Frontal cortex (tissue), 4 donors: Measurements from ENCODE around the gene ZMAT5. TPM values are rescaled to one million over a fixed set of nuclear protein-coding genes. Genes with fewer than 3 reads are reported as not detected.

Experiments
- DNase-seq, 2 donors: peaks; one replicate each; pipeline ENCODE4 v3.0.0; 2012; ENCODE audit warnings: low spot score in 2 of 2
- FAIRE-seq: peaks from 2 replicates; lab custom pipeline; 2012; peaks lifted over from hg19 to GRCh38; lab: Jason Lieb, UNC
- total RNA-seq: library from RNA; depleted of rRNA; stranded (reverse); fragments of >200 nt; gene quantifications from one replicate; pipeline ENCODE4 v1.2.3, GENCODE V29; 2014
- donor health status: control.
- donor health status: control.
- donor health status: control.

The ZMAT5 gene
- total RNA-seq, 1 donor from 2014 or later, result 13.9 TPM

GRCh38 chr22:29735416-29735815, 31.4 kb downstream of the ZMAT5 start:
- FAIRE-seq, result no peak
- no peak for DNase-seq

DNA sequence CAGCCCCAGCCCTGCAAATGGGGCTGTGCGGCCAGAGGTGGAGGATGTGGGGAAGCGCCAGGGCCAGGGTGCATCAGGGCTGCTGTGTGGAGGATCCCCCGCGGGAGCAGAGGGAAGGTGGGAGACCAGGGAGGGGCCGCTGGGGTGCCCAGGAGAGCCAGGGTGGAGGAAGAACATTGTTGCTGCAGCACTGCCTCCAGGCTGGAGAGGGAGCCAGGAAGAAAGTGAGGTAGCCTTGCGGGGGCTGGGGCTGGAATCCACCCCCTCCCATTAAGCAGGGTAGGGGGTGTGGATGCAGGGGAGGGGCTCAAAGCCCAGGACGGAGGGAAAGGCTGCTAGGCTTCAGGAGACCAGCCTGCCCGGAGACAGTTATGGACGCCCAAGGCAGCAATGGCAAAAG, 32.0 kb downstream of the ZMAT5 start:
- no peak for FAIRE-seq
- DNase-seq, result no peak

- FAIRE-seq, result no peak
These were observed 32.4 kb downstream of the ZMAT5 start for GRCh38 chr22:29734406-29734805.

GRCh38 chr22:29733362-29734201, 33.2 kb downstream of the ZMAT5 start:
- DNase-seq (no peak), FAIRE-seq (no peak)

More at GRCh38 chr22:29734406-29734805, 32.4 kb downstream of the ZMAT5 start:
- DNase-seq, result no peak

DNA sequence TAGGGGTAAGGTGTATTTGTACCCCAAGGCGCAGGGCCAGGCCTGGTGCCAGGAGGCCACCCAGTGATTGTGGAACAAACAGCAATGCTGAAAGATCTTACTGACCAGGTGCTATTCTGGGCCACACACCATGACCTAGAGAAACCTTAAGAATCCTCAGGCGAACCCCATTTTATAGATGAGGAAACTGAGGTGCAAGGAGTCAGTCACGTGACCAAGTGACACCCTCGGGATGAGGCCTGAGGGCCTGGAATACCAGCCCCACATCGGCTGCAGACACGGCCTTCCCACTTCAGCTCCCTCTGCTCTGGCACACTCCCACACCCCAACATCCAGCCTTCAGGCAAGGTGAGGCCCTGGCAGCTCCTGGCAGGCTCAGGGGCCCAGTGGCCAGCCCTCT, 33.9 kb downstream of the ZMAT5 start:
- FAIRE-seq, result no peak
- no peak for DNase-seq

- DNase-seq (no peak), FAIRE-seq (no peak)
These were observed 35.6 kb downstream of the ZMAT5 start for GRCh38 chr22:29731058-29731850.

GRCh38 chr22:29729161-29729560, 37.6 kb downstream of the ZMAT5 start:
- DNase-seq (no peak), FAIRE-seq (no peak)

- DNase-seq, result peak in 1 of 2 donors; percentile 79
- FAIRE-seq, result no peak
These were observed 39.7 kb downstream of the ZMAT5 start for GRCh38 chr22:29727131-29727523.

- DNase-seq (no peak), FAIRE-seq (no peak)
These were observed 40.2 kb downstream of the ZMAT5 start for GRCh38 chr22:29726512-29727130.

GRCh38 chr22:29726106-29726505, 40.7 kb downstream of the ZMAT5 start:
- DNase-seq, result no peak
- no peak for FAIRE-seq

- FAIRE-seq, result no peak
These were observed 42.0 kb downstream of the ZMAT5 start for GRCh38 chr22:29724843-29725242.

GRCh38 chr22:29723766-29724165, 43.0 kb downstream of the ZMAT5 start:
- FAIRE-seq (no peak), DNase-seq (no peak)

More at GRCh38 chr22:29724843-29725242, 42.0 kb downstream of the ZMAT5 start:
- no peak for DNase-seq

DNA sequence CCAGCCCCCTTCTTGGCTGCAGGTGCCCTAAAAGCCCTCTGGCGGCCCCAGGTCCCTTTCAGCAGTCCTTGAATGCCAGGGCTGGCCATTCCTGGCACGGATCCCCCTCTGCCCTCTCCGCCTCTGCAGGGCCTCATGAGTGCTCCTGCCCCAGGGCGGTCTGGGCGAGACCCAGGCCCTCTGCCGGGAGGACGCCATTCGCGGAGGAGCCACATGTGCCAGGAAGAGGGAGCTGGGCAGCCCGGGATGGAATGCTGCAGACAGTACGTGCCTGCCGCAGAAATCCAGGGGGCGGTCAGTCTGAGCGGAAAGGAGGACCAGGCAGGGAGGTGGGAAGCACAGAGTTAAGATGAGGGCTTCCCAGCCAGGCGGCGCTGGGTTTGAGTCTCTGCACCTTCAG, 44.2 kb downstream of the ZMAT5 start:
- FAIRE-seq, result no peak
- DNase-seq, result no peak

DNA sequence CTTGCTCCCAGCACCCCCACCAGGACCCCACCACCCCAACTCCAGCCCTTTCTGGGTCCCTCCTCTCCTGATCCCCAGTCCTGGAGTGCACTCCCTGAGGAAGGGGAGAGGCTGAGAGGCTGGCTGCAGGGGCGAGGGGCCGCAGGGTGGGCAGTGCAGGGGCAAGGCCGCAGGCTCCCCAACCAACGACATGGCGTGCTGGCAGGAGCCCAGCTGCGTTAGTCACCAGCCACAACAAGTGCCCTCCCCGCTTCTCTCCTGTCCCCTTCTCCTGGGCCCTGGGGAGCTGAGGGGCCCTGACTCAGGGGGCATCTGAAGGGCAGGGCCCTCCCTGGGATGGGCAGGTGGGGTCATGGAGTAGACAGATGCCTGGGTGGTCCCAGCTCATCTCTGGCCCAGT, 44.7 kb downstream of the ZMAT5 start:
- no peak for FAIRE-seq

GRCh38 chr22:29720811-29721323, 45.9 kb downstream of the ZMAT5 start:
- FAIRE-seq, result no peak

More for the DNA sequence above, 44.7 kb downstream of the ZMAT5 start:
- no peak for DNase-seq

GRCh38 chr22:29719899-29720645, 46.7 kb downstream of the ZMAT5 start, which contains the start of gene CABP7:
Gene CABP7, plus strand, starts transcription at chr22:29720003. Its CDS starts 422 bp downstream, at chr22:29720425.
- FAIRE-seq (no peak), DNase-seq (no peak)

More at GRCh38 chr22:29720811-29721323, 45.9 kb downstream of the ZMAT5 start:
- no peak for DNase-seq

DNA sequence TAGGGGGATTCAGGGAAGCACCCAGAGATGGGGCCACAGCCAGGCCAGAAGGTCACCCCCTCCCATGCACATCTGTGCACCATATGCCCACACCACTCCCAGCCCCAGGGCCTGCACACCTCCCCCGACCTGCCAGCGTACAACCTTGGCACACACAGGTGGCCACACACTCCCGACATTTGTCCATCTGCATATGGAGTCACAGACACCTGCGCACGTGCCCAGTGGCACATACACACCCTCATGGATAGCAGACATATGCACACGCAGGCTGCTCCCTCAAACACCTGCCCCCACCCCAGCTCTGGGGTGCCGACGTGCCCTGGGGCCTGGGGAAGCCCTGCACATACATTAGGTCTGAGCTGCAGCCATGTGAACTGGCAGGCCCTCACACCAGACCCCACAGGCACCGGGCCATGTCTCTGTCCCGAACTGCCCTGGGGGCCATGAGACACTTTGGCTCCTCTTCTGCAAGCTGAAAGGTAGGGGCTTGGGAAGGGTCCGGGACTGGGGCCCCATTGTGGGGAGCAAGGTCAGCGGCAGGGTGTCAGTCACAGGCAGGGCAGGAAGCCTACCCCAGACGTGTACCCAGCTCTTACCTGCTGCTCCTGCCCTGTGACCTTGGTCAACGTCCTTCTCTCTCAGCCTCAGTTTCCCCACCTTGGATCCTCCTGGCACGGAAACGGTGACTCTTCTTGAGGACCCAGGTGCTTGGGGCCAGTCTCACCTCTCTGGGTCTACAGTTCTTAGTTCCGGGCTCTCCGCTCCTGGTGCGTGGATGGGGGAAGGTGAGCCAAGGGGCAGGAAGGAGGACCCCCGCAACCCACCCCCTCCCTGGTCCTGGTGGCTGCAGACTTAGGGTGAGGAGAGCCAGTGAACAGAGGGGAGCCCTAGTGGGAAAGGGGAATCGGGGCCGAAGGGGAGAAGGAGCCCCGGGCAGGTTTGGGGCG, 47.6 kb downstream of the ZMAT5 start:
- DNase-seq, result no peak
- FAIRE-seq, result no peak

DNA sequence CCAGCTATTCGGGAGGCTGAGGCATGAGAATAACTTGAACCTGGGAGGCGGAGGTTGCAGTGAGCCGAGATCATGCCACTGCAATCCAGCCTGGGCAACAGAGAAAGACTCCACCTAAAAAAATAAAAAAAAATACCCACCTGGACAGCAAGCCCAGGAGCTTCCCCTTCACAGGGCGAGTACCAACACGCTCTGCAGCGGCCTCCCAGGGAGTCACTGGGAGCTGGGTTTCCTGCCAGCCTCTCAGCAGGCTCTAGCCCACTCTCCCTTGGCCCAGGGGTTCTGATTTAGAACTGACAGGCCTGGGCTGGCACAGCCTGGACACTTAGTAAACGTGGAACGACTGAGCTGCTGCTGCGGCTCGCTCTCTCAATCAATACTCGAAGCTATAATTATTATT, 49.0 kb downstream of the ZMAT5 start:
- FAIRE-seq, result no peak
- DNase-seq, result no peak
